GM12875 (cell line): ENCODE measurements around the gene ADCY6.

Source experiments
- H3K4me3 ChIP-seq: one replicate; pipeline ENCODE4 v1.5.1; 2011; ENCODE audit warnings: low read depth, low read length, control low read depth
- TF ChIP-seq, protein P1 (sequence below): IDR thresholded peaks from 2 replicates; pipeline ENCODE4 v1.5.1; 2011; ENCODE audit warnings: low read depth, mild to moderate bottlenecking, control low read depth, inconsistent platforms, low read length, moderate library complexity, borderline replicate concordance; ENCODE audit not compliant: insufficient read depth

Gene ADCY6

GRCh38 chr12:48775991-48776649 is 12.8 kb downstream of the ADCY6 start:
- TF ChIP-seq, protein P1, sequence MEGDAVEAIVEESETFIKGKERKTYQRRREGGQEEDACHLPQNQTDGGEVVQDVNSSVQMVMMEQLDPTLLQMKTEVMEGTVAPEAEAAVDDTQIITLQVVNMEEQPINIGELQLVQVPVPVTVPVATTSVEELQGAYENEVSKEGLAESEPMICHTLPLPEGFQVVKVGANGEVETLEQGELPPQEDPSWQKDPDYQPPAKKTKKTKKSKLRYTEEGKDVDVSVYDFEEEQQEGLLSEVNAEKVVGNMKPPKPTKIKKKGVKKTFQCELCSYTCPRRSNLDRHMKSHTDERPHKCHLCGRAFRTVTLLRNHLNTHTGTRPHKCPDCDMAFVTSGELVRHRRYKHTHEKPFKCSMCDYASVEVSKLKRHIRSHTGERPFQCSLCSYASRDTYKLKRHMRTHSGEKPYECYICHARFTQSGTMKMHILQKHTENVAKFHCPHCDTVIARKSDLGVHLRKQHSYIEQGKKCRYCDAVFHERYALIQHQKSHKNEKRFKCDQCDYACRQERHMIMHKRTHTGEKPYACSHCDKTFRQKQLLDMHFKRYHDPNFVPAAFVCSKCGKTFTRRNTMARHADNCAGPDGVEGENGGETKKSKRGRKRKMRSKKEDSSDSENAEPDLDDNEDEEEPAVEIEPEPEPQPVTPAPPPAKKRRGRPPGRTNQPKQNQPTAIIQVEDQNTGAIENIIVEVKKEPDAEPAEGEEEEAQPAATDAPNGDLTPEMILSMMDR: no peak

DNA sequence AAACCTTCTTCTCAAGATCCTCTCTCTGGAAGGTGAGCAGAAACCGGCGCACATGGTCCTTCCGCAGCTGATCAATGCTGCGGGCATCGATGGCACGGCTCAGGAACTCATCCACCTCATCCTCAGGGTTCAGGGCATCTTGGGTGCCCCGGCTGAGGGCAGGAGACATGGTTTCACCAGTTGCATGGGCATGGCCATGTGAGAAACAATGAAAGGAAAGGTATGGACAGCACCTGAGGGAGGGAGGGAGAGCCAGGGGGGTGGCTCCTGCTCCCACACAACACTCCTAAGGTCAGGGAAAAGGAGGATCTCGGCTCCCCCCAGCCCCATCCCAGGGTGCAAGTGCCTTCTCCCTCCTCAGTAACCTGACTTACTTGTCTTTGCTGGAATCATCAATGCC is 13.6 kb downstream of the ADCY6 start:
- no peak overlapping the region for H3K4me3 ChIP-seq
- TF ChIP-seq, protein P1: no peak

More at GRCh38 chr12:48775991-48776649, 12.8 kb downstream of the ADCY6 start:
- H3K4me3 ChIP-seq: no peak overlapping the region

DNA sequence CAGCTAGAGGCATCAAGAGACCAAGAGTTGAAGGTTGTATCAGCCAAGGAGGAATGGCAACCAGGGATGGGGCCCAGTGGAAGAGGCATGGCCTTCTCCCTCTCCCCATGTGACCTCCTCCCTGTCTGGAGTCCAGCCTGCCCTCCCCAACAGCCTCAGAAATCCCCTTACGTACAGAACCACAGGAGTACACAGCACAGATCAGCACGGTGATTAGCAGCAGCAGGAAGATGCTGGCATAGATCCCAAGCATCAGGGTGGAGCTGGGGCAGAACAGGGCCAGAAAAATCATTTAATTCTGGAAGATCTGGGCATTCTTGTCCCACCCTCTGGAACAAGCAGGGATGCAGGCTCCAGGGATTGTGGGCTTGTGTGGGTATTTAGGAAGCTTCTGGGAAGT is 14.4 kb downstream of the ADCY6 start:
- TF ChIP-seq, protein P1: no peak
- no peak overlapping the region for H3K4me3 ChIP-seq

DNA sequence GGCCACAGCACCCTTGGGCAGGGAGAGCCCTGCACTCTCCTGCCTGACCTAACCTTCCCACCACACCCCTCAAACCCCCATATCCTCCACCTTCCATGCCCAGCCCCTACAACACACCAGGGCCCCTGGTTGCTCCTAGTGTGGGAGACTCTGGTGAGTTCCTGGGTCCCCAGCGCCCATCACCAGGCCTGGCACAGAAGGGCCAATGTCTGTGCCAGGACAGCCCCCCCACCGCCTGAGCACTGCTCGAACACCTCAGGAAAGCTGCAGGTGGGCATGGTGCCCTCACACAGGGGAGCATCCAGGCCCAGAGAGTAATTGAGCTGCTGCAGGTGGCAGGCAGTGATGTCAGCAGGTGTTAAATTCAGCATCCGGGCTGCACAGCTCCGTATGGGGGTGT is 15.2 kb downstream of the ADCY6 start:
- H3K4me3 ChIP-seq: no peak overlapping the region
- TF ChIP-seq, protein P1: no peak

GRCh38 chr12:48771588-48772112 is 17.2 kb downstream of the ADCY6 start:
- no peak overlapping the region for H3K4me3 ChIP-seq
- TF ChIP-seq, protein P1: no peak

DNA sequence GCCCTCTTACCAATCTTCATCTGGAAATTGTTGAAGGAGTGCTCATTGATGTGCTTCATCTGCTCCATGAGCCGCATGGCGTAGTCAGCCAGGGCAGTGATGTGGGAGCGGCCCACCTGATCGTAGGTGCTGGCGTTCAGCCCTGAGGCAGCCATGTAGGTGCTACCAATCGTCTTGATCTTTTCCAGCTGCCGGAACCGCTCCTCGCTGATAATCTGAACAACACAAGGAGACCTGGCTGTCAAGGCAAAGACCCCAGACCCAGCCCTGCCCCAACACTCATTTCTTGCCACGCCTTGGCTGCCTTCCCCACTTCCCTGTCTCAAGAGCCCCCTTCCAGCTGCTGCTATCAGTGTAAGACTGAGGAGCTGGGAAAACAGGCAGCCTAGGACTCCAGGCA is 18.1 kb downstream of the ADCY6 start:
- TF ChIP-seq, protein P1: no peak
- no peak overlapping the region for H3K4me3 ChIP-seq

DNA sequence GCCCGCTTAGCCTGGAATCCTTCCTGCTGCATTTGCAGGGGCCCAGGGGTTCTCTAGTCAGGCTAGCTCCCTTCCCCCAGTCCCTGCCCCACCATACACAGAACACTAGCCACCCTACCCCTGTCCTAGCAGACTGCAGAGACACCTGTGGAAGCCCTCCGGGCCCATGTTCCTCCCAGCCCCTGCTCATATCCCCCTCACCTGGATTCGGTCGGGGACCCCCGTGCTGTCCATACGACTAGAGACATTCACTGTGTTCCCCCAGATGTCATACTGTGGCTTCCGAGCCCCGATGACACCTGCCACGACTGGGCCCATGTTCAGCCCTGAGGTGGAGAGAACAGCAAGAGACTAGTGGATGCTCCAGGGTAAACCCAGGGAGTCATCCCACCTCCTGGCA is 20.2 kb downstream of the ADCY6 start:
- no peak overlapping the region for H3K4me3 ChIP-seq
- TF ChIP-seq, protein P1: no peak
